ENCODE measurements around the gene HSPA12A. TPM values are rescaled to one million over a fixed set of nuclear protein-coding genes. Genes with fewer than 3 reads are reported as not detected.

The HSPA12A gene
- total RNA-seq, 5 donors from 2014 or later (not counting 1 experiment from before 2014, with no cell fraction given) = 0.26 to 0.89 (median 0.53) TPM

GRCh38 chr10:116785282-116785681, 42.9 kb upstream of the HSPA12A start:
- no peak overlapping the region for H3K27ac Mint-ChIP-seq
- no peaks in the 10 kb centered on the region for H3K9me3 ChIP-seq
- no peak overlapping the region for H3K4me3 Mint-ChIP-seq

GRCh38 chr10:116784651-116785050, 42.3 kb upstream of the HSPA12A start:
- peaks cover 3 to 25% of the 10 kb centered on the region in 2 experiments for H3K27me3 ChIP-seq (replicated peaks in 1 of 2; ENCODE audit: control insufficient read depth in 2 of 2, extremely low read depth in 1 of 2, insufficient read depth in 2 of 2, low read length in 1 of 2)
- Mint-ChIP-seq H3K4me1 (peaks cover 14 to 15% (median 15%) of the 10 kb centered on the region in 3 donors), H3K27me3 (peaks cover 3 to 9% of the 10 kb centered on the region in 2 donors), H3K9me3 (no peaks in the 10 kb centered on the region), H3K27ac (no peak overlapping the region), H3K4me3 (no peak overlapping the region), H3K36me3 (no peaks in the 10 kb centered on the region)
- ChIA-PET CTCF (no interaction called here), POLR2A (no interaction called here)
- H3K9me3 ChIP-seq = no peaks in the 10 kb centered on the region
- peaks cover 0 to 8% of the 10 kb centered on the region in 2 experiments for H3K4me1 ChIP-seq (ENCODE audit: control insufficient read depth in 1 of 2, extremely low read depth in 1 of 2, insufficient read depth in 2 of 2, low read length in 2 of 2)
- H3K36me3 ChIP-seq (ENCODE audit: control insufficient read depth in 2 of 2, extremely low read depth in 1 of 2, insufficient read depth in 1 of 2, low read length in 1 of 2) = no peaks in the 10 kb centered on the region
- DNase-seq (no peak), ATAC-seq (replicated peaks in 1 of 4) (no peak)
- H3K4me3 ChIP-seq (ENCODE audit: control insufficient read depth in 1 of 2, extremely low read depth in 1 of 2, low read length in 1 of 2) = no peak overlapping the region
- H3K27ac ChIP-seq (ENCODE audit: low read length) = no peak overlapping the region
- WGBS (ENCODE audit: insufficient coverage) = 94% methylated on average over 6 of the region's 7 CpGs

More at GRCh38 chr10:116785282-116785681, 42.9 kb upstream of the HSPA12A start:
- H3K27ac ChIP-seq (ENCODE audit: low read length) = no peak overlapping the region
- Mint-ChIP-seq H3K36me3 (no peaks in the 10 kb centered on the region), H3K27me3 (peaks cover 6 to 11% of the 10 kb centered on the region in 2 donors), H3K9me3 (no peaks in the 10 kb centered on the region), H3K4me1 (peaks cover 14 to 15% (median 15%) of the 10 kb centered on the region in 3 donors)
- POLR2A ChIA-PET = no interaction called here
- H3K27me3 ChIP-seq (replicated peaks in 1 of 2; ENCODE audit: control insufficient read depth in 2 of 2, extremely low read depth in 1 of 2, insufficient read depth in 2 of 2, low read length in 1 of 2) = peaks cover 3 to 27% of the 10 kb centered on the region in 2 experiments
- peaks cover 0 to 8% of the 10 kb centered on the region in 2 experiments for H3K4me1 ChIP-seq (ENCODE audit: control insufficient read depth in 1 of 2, extremely low read depth in 1 of 2, insufficient read depth in 2 of 2, low read length in 2 of 2)
- H3K4me3 ChIP-seq (ENCODE audit: control insufficient read depth in 1 of 2, extremely low read depth in 1 of 2, low read length in 1 of 2) = no peak overlapping the region
- no peaks in the 10 kb centered on the region for H3K36me3 ChIP-seq (ENCODE audit: control insufficient read depth in 2 of 2, extremely low read depth in 1 of 2, insufficient read depth in 1 of 2, low read length in 1 of 2)
- 82% methylated on average over 11 of the region's 11 CpGs for WGBS (ENCODE audit: insufficient coverage)
- DNase-seq (no peak), ATAC-seq (replicated peaks in 1 of 4) (no peak)
- CTCF ChIA-PET = interaction anchor here in 1 of 2 donors (0.6 kb wide), 1 partner anchor 10 kb away, joined by 3 read pairs; no protein-coding TSS in a partner anchor

- ChIA-PET POLR2A (no interaction called here), CTCF (interaction anchor here in 1 of 2 donors (0.6 kb wide), 1 partner anchor 41 kb away, joined by 3 read pairs; no protein-coding TSS in a partner anchor)
- no peak overlapping the region for H3K4me3 ChIP-seq (ENCODE audit: control insufficient read depth in 1 of 2, extremely low read depth in 1 of 2, low read length in 1 of 2)
- Mint-ChIP-seq H3K4me3 (no peak overlapping the region), H3K27me3 (peaks cover 2 to 9% of the 10 kb centered on the region in 2 donors), H3K36me3 (no peaks in the 10 kb centered on the region), H3K27ac (no peak overlapping the region), H3K4me1 (peaks cover 14 to 15% (median 15%) of the 10 kb centered on the region in 3 donors), H3K9me3 (no peaks in the 10 kb centered on the region)
- no peaks in the 10 kb centered on the region for H3K9me3 ChIP-seq
- H3K36me3 ChIP-seq (ENCODE audit: control insufficient read depth in 2 of 2, extremely low read depth in 1 of 2, insufficient read depth in 1 of 2, low read length in 1 of 2) = no peaks in the 10 kb centered on the region
- peaks cover 3 to 32% of the 10 kb centered on the region in 2 experiments for H3K27me3 ChIP-seq (replicated peaks in 1 of 2; ENCODE audit: control insufficient read depth in 2 of 2, extremely low read depth in 1 of 2, insufficient read depth in 2 of 2, low read length in 1 of 2)
- ATAC-seq (replicated peaks in 1 of 4) = no peak
- no peak for DNase-seq
- H3K4me1 ChIP-seq (ENCODE audit: control insufficient read depth in 1 of 2, extremely low read depth in 1 of 2, insufficient read depth in 2 of 2, low read length in 2 of 2) = peaks cover 0 to 8% of the 10 kb centered on the region in 2 experiments
- WGBS (ENCODE audit: insufficient coverage) = 93% methylated on average over 3 of the region's 3 CpGs
- H3K27ac ChIP-seq (ENCODE audit: low read length) = no peak overlapping the region
Measured at GRCh38 chr10:116784035-116784434, 41.7 kb upstream of the HSPA12A start.

GRCh38 chr10:116783011-116783655, 40.8 kb upstream of the HSPA12A start:
- no peak overlapping the region for H3K4me3 ChIP-seq (ENCODE audit: control insufficient read depth in 1 of 2, extremely low read depth in 1 of 2, low read length in 1 of 2)
- POLR2A ChIA-PET = no interaction called here
- peaks cover 0 to 6% of the 10 kb centered on the region in 2 experiments for H3K4me1 ChIP-seq (ENCODE audit: control insufficient read depth in 1 of 2, extremely low read depth in 1 of 2, insufficient read depth in 2 of 2, low read length in 2 of 2)
- H3K9me3 Mint-ChIP-seq = no peaks in the 10 kb centered on the region
- peaks cover 3 to 33% of the 10 kb centered on the region in 2 experiments for H3K27me3 ChIP-seq (replicated peaks in 1 of 2; ENCODE audit: control insufficient read depth in 2 of 2, extremely low read depth in 1 of 2, insufficient read depth in 2 of 2, low read length in 1 of 2)
- no peak overlapping the region for H3K27ac Mint-ChIP-seq
- peaks cover 5 to 9% of the 10 kb centered on the region in 2 donors for H3K27me3 Mint-ChIP-seq
- DNase-seq (no peak), ATAC-seq (replicated peaks in 1 of 4) (no peak)
- H3K9me3 ChIP-seq = no peaks in the 10 kb centered on the region
- no peak overlapping the region for H3K4me3 Mint-ChIP-seq
- no peaks in the 10 kb centered on the region for H3K36me3 Mint-ChIP-seq
- peaks cover 11 to 12% (median 11%) of the 10 kb centered on the region in 3 donors for H3K4me1 Mint-ChIP-seq
- no peaks in the 10 kb centered on the region for H3K36me3 ChIP-seq (ENCODE audit: control insufficient read depth in 2 of 2, extremely low read depth in 1 of 2, insufficient read depth in 1 of 2, low read length in 1 of 2)
- WGBS (ENCODE audit: insufficient coverage) = 69% methylated on average over 6 of the region's 13 CpGs
- CTCF ChIA-PET = no interaction called here
- no peak overlapping the region for H3K27ac ChIP-seq (ENCODE audit: low read length)

GRCh38 chr10:116781370-116781884, 39.1 kb upstream of the HSPA12A start:
- peaks cover 3 to 26% of the 10 kb centered on the region in 2 experiments for H3K27me3 ChIP-seq (replicated peaks in 1 of 2; ENCODE audit: control insufficient read depth in 2 of 2, extremely low read depth in 1 of 2, insufficient read depth in 2 of 2, low read length in 1 of 2)
- H3K4me1 ChIP-seq (ENCODE audit: control insufficient read depth in 1 of 2, extremely low read depth in 1 of 2, insufficient read depth in 2 of 2, low read length in 2 of 2) = no peaks in the 10 kb centered on the region
- Mint-ChIP-seq H3K36me3 (no peaks in the 10 kb centered on the region), H3K9me3 (no peaks in the 10 kb centered on the region), H3K27ac (no peak overlapping the region), H3K4me3 (no peak overlapping the region), H3K4me1 (no peaks in the 10 kb centered on the region), H3K27me3 (peaks cover 9 to 14% of the 10 kb centered on the region in 2 donors)
- DNase-seq (no peak), ATAC-seq (replicated peaks in 1 of 4) (no peak)
- WGBS (ENCODE audit: insufficient coverage) = no CpG with 5 or more reads among the region's 7 CpGs
- ChIA-PET POLR2A (no interaction called here), CTCF (no interaction called here)
- H3K27ac ChIP-seq (ENCODE audit: low read length) = no peak overlapping the region
- no peaks in the 10 kb centered on the region for H3K36me3 ChIP-seq (ENCODE audit: control insufficient read depth in 2 of 2, extremely low read depth in 1 of 2, insufficient read depth in 1 of 2, low read length in 1 of 2)
- H3K9me3 ChIP-seq = no peaks in the 10 kb centered on the region
- H3K4me3 ChIP-seq (ENCODE audit: control insufficient read depth in 1 of 2, extremely low read depth in 1 of 2, low read length in 1 of 2) = no peak overlapping the region

- POLR2A ChIA-PET = no interaction called here
- Mint-ChIP-seq H3K4me1 (no peaks in the 10 kb centered on the region), H3K9me3 (no peaks in the 10 kb centered on the region), H3K27me3 (peaks cover 8 to 18% of the 10 kb centered on the region in 2 donors), H3K36me3 (no peaks in the 10 kb centered on the region), H3K27ac (no peak overlapping the region), H3K4me3 (no peak overlapping the region)
- DNase-seq (no peak), ATAC-seq (replicated peaks in 1 of 4) (no peak)
- Histone ChIP-seq H3K27ac (ENCODE audit: low read length) (no peak overlapping the region), H3K4me3 (ENCODE audit: control insufficient read depth in 1 of 2, extremely low read depth in 1 of 2, low read length in 1 of 2) (no peak overlapping the region), H3K27me3 (replicated peaks in 1 of 2; ENCODE audit: control insufficient read depth in 2 of 2, extremely low read depth in 1 of 2, insufficient read depth in 2 of 2, low read length in 1 of 2) (peaks cover 3 to 26% of the 10 kb centered on the region in 2 experiments), H3K4me1 (ENCODE audit: control insufficient read depth in 1 of 2, extremely low read depth in 1 of 2, insufficient read depth in 2 of 2, low read length in 2 of 2) (no peaks in the 10 kb centered on the region), H3K36me3 (ENCODE audit: control insufficient read depth in 2 of 2, extremely low read depth in 1 of 2, insufficient read depth in 1 of 2, low read length in 1 of 2) (no peaks in the 10 kb centered on the region), H3K9me3 (no peaks in the 10 kb centered on the region)
- 80% methylated on average over 2 of the region's 3 CpGs for WGBS (ENCODE audit: insufficient coverage)
- CTCF ChIA-PET = no interaction called here
Measured at GRCh38 chr10:116780691-116781205, 38.4 kb upstream of the HSPA12A start.
